Measurements from ENCODE around the gene ARID3C.
A peak's percentile ranks its signal among the peaks of the same experiment; 100 is the strongest.
"Not testable (repeated sequence)": the region's sequence is repeated elsewhere in the genome, so short reads cannot be mapped to it uniquely, and the experiment has no call there.

Gene ARID3C

DNA sequence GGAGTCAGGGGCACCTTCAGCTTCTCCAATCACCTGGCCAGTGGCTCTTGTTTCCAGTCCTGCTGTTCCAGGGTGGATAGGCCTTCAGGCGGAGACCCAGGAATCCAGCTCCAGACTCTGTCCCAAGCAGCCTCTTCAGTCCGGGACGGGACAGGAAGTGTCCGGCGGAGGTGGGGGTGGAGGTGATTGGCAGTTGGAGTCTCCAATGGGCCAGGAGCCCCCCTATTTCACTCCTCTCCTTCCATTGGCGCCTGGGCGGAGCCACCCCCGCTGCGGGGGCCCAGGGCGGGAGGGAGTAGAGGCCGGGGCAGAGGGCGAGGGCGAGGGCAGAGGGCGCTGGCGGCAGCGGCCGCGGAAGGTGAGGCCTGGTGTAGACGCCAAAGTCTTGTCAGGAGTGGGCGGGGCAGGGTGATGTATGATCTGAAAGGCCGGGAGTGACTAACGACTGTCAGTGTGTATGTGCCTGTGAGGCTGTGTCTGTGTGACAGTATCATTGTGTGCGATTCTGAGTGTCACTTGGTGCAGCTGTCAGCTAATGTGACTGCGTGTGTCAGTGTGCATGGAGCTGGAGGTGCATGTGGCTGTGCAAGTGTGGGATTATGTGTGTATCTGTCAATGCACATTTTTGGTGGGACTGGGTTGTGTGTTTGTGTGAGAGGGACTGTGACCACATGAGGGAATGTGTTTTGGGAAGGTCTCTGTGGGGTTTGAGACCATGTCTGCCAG lies 23.2 kb upstream of the ARID3C start, which contains the start of gene IL11RA:
Gene IL11RA (plus strand): TSS at position 310 of the 726 bp plus-strand sequence. CDS start 3,033 bp downstream, outside the sequence.
- peak; percentile 63 for DNase-seq

DNA sequence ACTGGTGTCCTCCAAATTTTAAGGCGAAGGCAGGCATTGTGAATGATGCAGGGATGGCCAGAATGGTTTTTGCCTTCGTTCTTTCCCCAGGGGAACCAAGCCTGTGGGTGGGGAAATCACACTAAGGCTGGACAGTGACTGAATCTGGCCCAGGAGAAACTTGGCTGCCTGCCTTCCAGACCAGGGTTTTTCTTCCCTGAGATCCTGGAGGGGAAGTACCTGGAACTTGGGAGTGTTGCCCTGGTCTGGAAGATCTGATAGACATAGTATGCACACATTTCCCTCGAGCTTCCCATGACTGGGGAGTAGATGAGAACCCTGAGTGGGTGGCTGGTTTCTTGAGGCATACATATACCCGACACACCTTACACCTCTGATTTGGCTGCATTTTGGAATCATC lies 22.5 kb upstream of the ARID3C start:
- no peak for DNase-seq

- no peak for DNase-seq
Observed at GRCh38 chr9:34650816-34651215, 21.9 kb upstream of the ARID3C start.

DNA sequence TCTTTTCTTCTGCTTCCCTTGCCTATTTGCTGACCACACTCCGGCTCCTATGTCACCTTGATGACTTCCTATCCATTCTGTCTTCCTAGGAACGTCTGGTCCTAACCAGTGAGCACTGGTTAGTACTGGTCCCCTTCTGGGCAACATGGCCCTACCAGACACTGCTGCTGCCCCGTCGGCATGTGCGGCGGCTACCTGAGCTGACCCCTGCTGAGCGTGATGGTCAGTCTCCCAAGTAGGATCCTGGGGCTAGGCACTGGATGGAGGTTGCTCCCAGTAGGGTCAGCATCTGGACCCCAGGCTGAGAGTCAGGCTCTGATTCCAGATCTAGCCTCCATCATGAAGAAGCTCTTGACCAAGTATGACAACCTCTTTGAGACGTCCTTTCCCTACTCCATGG lies 19.8 kb upstream of the ARID3C start:
- DNase-seq = no peak

GRCh38 chr9:34647651-34648050 lies 18.8 kb upstream of the ARID3C start:
- no peak for DNase-seq

DNA sequence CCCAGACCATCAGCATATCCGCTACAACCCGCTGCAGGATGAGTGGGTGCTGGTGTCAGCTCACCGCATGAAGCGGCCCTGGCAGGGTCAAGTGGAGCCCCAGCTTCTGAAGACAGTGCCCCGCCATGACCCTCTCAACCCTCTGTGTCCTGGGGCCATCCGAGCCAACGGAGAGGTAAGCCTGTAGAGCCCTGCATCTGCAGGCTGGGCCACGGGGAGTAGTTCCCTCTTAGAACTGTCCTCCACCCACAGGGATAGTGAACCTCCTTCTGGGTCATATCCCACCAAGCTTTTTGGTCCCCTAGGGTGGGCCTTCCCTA lies 18.2 kb upstream of the ARID3C start:
- no peak for DNase-seq

GRCh38 chr9:34646211-34647083 lies 17.6 kb upstream of the ARID3C start, which contains the start of gene GALT:
Gene GALT, plus strand, starts transcription at chr9:34646675. Its CDS starts 30 bp downstream, at chr9:34646705.
- DNase-seq = peak; percentile 97

GRCh38 chr9:34644766-34645314 lies 16.0 kb upstream of the ARID3C start:
- no peak for DNase-seq

DNA sequence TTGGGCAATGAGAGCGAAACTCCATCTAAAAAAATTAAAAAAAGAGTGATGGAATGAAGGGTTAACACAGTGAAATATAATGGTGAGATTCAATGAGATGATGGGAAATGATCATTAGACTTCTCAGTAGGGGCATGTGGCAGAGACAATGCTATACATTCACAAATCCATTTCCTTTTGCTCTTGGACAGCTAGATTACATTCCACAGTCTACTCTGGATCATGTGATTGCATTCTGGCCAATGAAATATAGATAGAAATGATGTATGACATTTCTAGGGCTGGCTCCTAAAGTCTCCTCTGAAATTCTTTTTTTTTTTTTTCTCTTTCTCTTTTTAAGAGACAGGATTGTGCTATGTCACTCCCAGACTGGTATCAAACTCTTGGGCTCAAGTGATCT lies 13.8 kb upstream of the ARID3C start:
- DNase-seq = no peak

DNA sequence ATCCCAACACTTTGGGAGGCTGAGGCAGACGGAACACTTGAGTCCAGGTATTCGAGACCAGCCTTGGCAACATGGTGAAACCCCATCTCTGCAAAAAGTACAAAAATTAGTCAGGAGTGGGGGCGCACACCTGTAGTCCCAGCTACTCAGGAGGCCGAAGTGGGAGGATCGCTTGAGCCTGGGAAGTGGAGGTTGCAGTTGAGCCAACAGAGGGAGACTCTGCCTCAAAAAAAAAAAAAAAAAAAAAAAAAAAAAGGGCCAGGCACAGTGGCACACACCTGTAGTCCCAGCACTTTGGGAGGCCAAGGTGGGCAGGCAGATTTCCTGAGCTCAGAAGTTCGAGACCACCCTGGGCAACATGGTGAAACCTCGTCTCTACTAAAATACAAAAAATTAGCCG lies 10.5 kb upstream of the ARID3C start:
- not testable (repeated sequence) for DNase-seq

DNA sequence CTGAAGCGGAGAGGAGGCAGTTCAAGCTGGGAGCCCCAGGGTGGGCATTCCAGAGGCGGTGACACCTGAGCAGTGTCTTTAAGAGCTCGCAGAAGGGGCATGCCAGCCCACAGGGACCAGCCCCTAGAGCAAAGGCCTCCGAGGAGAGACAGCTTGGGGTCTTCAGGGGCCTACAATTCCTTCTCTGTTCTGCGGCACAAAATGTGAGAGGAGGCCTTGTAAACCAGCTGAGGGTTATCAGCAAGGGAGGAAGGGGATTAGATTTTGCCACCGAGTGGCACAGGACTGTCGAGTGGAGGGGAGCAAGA lies 9.2 kb upstream of the ARID3C start:
- DNase-seq = no peak

DNA sequence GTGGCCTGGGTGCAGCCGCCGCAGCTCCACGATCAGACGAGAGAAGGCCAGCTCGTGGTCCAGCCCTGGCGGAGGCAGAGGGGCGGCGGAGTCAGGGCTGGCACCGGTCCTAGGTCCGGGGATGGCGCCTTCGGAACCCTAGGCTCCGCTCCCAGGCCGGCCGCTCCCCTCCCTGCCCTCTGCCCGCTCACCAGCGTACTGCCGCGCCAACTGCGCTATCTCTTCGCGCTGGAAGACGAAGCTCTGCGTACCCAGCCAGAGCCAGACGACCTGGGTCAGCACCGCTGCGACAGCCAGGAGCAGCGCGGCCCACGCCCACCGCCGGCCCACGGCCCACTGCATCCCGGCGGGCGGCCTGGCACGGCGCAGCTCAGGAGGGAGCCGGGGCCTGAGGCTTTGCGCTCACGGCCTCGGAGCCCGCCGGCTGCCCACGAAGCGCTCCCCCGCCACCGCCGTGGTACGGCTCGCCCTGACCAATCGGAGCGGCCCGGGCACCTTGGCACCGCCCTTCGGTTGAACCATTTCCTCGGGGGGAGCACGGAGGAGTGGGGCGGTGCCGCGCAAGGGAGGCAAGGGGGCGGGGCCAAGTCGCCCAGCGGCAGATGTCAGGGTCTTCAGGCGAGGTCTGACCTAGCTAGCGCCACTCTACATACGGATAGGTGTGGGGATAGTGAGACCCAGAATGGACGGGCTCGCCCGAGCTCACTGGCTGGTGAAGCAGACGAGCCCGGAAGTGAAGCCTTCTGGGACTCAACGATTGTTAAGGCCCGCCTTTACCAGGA lies 8.7 kb upstream of the ARID3C start, which contains the start of gene SIGMAR1:
Gene SIGMAR1 (minus strand): TSS at position 432 of the 782 bp plus-strand sequence. CDS start 90 bp downstream, at position 342.
- peak; percentile 93 for DNase-seq

- DNase-seq = peak; percentile 49
Observed at GRCh38 chr9:34636791-34637355, 8.0 kb upstream of the ARID3C start.

- DNase-seq = no peak
Observed at GRCh38 chr9:34635556-34635955, 6.7 kb upstream of the ARID3C start.

DNA sequence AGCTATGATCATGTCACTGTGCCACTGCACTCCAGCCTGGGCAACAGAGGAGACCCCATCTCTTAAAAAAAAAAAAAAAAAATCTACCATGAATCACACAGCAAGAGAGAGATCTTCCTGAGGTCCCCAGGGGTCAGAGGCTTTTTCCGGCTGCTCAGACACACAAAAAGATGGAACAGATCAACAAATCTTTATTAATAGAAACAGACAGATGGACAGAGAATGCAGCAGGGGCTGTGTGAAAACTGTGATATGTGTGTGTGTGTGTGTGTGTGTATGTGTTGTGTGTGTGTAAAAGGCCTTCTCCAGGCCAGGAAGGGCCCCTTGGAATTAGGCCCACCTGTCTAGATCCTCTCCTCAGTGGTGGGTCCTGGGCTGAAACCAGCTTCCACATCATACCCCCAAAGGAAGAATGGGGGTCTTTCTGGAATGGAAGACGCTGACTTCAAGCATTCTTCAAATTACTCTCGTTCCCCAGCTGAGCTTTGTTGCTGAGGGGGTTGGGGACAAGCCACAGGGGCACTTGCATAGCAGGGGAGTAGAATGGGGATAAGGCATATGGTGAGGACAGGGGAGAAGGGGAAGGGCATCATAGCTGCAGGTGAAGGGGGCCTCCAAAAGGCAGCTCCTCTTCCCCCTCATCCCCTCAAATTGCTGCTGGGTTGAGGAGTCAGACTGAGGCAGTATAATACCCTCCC lies 5.8 kb upstream of the ARID3C start:
- no peak for DNase-seq

GRCh38 chr9:34633851-34634550 lies 5.1 kb upstream of the ARID3C start:
- DNase-seq = peak; percentile 74

GRCh38 chr9:34633166-34633565 lies 4.3 kb upstream of the ARID3C start:
- no peak for DNase-seq

DNA sequence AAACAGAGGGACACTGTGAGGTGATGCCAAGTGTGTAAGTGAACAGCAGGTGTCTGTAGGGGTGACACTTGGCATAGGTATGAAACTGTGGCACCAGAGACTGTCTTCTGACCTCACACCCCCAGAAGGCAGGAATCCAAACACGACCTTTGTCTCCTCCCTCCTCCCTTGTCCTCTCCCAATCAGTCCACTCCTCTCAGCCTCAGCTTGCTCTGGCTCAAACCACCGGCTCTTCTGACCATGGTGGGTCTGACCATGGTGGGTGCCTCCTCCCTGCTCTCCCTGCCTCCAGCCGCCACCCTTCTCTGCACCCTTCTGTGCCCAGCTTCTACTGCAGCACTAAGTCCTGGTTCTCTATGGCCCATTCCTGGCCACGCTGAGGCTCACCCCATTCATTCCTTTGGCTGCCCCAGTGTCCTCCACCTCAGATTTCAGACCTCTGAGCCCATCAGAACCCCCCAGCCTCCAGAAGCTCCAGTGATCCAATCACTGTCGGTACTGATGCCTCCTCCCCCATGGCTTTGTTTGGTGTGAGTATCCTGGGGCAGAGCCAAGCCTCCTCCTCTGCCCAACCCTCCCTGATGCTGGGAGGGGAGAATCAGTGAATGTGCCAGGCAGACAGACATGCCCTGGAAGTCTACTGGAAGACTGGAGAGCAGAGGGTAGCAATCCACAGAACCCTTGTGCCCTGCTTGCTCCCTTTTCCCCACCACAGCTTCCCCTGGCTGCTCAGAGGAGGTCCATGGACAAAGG lies 1.7 kb upstream of the ARID3C start:
- no peak for DNase-seq

DNA sequence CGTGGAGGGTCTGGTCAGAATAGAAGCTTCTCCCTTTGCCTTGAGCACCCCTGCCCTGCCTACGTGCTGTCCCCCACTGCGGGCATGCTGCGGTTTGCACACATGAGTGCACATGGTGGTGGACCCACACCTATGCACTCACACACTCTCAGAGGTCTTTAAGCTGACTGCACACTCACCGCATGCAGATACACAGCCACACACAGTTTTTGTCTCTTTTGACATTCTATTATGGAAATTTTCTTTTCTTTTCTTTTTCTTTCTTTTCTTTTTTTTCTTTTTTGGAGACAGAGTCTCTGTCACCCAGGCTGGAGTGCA lies 584 bp upstream of the ARID3C start:
- DNase-seq = no peak

GRCh38 chr9:34627716-34628655 lies 880 bp downstream of the ARID3C start:
- no peak for DNase-seq
